VCaP (cell line): ENCODE data around the gene CHD2.
A peak's percentile ranks its signal among the peaks of the same experiment; 100 is the strongest.

ENCODE experiments used
- H3K27ac ChIP-seq: fragments of 450-650 bp; 2 replicates; pipeline ENCODE4 v1.5.1; 2017
- TF ChIP-seq, protein P1 (sequence below): fragments of 450-650 bp; conservative IDR thresholded peaks from 2 replicates; pipeline ENCODE4 v1.5.1; 2017; ENCODE audit warnings: mild to moderate bottlenecking, moderate library complexity

The CHD2 gene

DNA sequence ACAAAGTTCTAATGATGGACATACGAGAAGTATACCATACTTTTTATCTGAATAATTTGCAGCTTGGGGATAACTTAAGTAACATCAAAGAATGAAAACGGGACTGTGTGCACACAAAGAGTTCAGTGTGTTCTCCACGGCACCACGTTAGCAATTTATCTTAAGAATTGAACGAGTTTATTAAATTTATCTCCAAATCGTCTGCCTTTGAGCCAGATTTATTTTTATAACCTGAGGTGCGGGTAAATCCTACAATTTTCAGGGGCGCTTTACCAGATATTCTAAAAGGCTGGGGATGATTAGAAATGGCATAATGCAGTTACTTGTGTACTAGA lies 3.5 kb downstream of the CHD2 start:
- peak overlapping the region; percentile 96 for H3K27ac ChIP-seq
- TF ChIP-seq, protein P1, sequence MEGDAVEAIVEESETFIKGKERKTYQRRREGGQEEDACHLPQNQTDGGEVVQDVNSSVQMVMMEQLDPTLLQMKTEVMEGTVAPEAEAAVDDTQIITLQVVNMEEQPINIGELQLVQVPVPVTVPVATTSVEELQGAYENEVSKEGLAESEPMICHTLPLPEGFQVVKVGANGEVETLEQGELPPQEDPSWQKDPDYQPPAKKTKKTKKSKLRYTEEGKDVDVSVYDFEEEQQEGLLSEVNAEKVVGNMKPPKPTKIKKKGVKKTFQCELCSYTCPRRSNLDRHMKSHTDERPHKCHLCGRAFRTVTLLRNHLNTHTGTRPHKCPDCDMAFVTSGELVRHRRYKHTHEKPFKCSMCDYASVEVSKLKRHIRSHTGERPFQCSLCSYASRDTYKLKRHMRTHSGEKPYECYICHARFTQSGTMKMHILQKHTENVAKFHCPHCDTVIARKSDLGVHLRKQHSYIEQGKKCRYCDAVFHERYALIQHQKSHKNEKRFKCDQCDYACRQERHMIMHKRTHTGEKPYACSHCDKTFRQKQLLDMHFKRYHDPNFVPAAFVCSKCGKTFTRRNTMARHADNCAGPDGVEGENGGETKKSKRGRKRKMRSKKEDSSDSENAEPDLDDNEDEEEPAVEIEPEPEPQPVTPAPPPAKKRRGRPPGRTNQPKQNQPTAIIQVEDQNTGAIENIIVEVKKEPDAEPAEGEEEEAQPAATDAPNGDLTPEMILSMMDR = no peak

DNA sequence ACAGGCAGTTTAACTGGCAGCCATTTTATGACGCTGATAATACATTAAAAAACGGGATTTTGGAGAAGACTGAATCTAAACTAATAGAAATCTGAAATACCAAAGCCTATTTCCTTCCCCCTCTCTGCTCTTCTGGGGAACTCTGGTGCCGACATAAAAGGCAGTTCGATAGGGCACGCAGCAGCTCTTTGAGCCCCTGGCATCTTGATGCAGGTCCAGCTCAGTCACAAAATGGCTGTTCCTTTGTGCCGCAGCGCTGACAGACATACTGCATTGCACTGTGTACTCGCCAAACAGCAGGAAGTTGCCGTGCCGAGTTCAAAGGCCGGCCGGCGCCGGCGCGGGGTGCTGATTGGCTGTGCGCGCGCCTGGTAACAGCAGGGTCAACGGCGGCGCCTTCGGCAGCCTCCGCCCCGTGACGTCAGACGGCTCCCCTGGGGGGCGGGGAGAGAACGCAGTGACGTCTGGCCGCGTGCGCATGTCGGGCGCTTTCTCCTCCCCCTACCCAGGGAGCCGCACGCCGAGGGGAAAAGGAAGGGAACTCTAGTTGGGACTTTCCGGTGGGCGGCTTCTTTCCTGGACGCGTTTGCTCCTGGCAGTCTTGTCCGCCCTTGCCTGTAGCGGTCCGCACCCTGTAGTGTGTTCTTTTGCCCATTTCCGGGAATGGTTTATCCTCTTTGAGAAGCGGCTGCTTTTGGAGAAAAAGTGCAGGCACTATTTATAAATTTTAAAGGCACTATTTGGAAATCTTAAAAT lies 4.0 kb downstream of the CHD2 start:
- peak overlapping the region; percentile 96 for H3K27ac ChIP-seq
- TF ChIP-seq, protein P1 = no peak

DNA sequence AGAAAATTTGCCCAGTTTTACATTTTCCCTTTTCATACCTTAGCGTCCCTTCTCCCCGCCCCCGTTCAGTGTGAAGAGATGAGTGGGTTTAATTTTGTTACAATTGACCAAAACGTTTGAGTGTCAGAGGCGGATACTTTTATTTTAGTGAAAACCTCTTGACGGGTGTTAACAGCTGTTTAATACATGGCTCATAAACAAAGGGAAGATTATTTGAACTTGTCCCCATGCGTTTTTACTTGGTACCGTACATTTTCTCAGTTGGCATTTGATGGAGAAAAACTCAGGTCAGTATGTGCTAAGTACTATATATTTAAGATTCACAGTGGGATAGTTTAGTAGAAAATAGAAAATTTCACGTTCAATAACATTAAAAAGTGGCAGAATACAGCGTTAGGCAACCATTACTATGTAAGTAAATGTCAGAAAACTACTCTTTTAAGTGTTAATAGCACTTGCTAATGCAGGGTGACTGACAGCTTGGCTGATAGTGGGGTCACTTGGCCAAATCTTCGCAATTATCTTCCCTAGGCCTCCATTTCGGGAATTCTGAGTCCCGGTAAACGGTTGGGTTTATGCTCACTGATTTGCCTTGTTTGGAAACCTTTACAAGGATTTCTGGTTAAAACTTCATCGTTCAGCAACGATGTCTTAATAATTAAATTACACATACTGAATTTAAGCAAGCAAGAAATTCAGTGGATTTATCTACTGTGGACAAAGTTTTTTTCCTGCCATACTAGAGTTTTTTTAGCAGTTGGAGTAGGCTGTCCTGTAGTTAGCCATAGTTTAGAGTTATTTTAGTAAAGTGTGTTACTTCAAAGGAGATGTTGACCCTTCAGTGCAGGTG lies 4.8 kb downstream of the CHD2 start:
- TF ChIP-seq, protein P1 = no peak
- H3K27ac ChIP-seq = peak overlapping the region; percentile 96

DNA sequence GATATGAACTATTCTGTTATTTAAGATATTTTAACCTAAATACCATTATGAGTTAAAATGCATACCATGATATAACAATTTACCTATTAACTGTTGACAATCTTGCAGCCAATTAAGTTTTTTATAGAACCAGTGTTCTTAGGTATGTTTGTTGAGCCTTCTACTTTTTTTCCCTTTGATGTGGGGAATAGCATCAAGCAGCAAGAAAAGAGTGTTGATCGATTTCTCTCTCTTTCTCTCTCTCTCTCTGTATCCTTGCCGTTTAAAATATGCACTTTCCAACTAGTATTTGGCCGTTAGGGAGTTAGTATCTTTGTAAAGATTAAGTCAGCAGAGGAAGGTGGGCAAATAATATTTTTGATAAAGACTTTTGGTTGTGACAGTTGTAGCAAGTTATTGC lies 5.9 kb downstream of the CHD2 start:
- TF ChIP-seq, protein P1 = no peak
- peak overlapping the region; percentile 96 for H3K27ac ChIP-seq

DNA sequence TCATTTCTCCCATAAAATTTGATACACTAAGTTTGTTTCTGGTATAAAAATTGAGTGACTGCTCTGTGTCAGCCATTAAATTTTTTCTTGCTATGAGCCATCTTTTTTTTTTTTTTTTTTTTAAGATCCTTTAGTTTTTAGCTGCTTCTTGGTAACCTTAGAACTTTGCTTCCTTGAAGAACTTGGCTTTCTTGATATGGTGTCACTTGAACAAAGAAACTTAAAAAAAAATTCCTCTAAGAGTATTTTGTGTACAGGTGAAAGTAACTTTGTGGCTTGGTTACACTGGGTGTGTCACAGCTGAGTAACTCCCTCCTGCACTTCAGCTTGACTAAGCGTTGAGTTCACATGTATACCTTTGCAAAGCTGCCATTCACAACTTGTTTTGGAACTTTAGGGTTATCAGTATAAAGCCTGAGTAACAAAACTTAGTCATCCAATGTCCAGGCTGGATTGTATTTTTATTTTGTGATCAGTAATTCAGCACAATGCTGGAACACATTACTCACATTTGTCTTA lies 6.5 kb downstream of the CHD2 start:
- peak overlapping the region; percentile 96 for H3K27ac ChIP-seq
- TF ChIP-seq, protein P1 = no peak

DNA sequence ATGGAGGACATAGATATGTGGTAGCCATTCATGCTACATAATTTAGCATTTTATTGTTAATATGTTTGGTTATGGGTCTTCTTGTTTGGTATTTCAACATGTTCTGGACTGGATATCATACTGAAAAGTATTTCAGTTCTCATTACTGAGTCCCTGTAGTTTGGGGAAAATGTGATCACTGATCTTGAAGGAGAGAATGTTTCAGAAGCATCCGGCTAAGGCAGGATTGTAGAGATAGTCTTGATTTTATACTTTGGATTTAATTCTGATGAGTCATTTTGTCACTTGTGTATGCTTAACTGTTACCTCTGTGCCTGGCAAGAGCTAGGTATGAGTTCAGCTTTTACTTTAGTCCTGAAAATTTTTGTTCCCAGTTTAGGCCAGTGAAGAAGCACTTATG lies 7.1 kb downstream of the CHD2 start:
- TF ChIP-seq, protein P1 = no peak
- peak overlapping the region; percentile 96 for H3K27ac ChIP-seq
